H1 (cell line): ENCODE measurements around the gene CES3. TPM values are rescaled to one million over a fixed set of nuclear protein-coding genes. Genes with fewer than 3 reads are reported as not detected.

Experiments used
- ATF3 ChIP-seq: IDR thresholded peaks from 2 replicates; pipeline ENCODE4 v1.6.1; 2011; ENCODE audit warnings: low read depth, mild to moderate bottlenecking, low read length; ENCODE audit not compliant: insufficient read depth
- CHD7 ChIP-seq: fragments of 300-600 bp; sonication (generic); IDR thresholded peaks from 2 replicates; pipeline ENCODE4 v1.7.1; 2012; ENCODE audit warnings: low read length, moderate library complexity, mild to moderate bottlenecking, inconsistent platforms; ENCODE audit not compliant: insufficient replicate concordance
- CTCF ChIP-seq, 3 experiments: IDR thresholded peaks; 1 replicate in 2 of 3; 2 replicates in 1 of 3; pipeline versions ENCODE4 v1.5.1 to v1.6.1; 2011; ENCODE audit warnings: low read length in 3 of 3, mild to moderate bottlenecking in 3 of 3, inconsistent platforms in 2 of 3, low read depth in 1 of 3, moderate library complexity in 1 of 3; ENCODE audit not compliant: insufficient read depth in 1 of 3; ENCODE audit errors: control extremely low read depth in 1 of 3
- JUN ChIP-seq: IDR thresholded peaks from 2 replicates; pipeline ENCODE4 v1.6.1; 2011; ENCODE audit warnings: low read depth, mild to moderate bottlenecking, improper control_type of control experiment, low read length
- NRF1 ChIP-seq: IDR thresholded peaks from 2 replicates; pipeline ENCODE4 v1.6.1; 2011; ENCODE audit warnings: mild to moderate bottlenecking, low read depth, low read length, improper control_type of control experiment
- SIX5 ChIP-seq: IDR thresholded peaks from 2 replicates; pipeline ENCODE4 v1.6.1; 2011; ENCODE audit warnings: mild to moderate bottlenecking, low read depth, low read length
- SP1 ChIP-seq: IDR thresholded peaks from 2 replicates; pipeline ENCODE4 v1.6.1; 2011; ENCODE audit warnings: low read depth, low read length
- polyA plus RNA-seq, 7 experiments: library from polyadenylated mRNA; depleted of rRNA in 3 of 7; stranded (reverse) in 5 of 7; unstranded in 2 of 7; fragments of >200 nt in 5 of 7; fragments of 200-250 nt in 2 of 7; gene quantifications; 1 replicate in 5 of 7; 2 replicates in 1 of 7; 4 replicates in 1 of 7; pipeline versions ENCODE4 v1.2.1 to v1.2.3, GENCODE V29; 2011 to 2013; ENCODE audit warnings: missing spikeins in 2 of 7, mixed read lengths in 2 of 7
- total RNA-seq: library from RNA; stranded (reverse); fragmentation: NEBNext Ultra II Directional; extraction: Animal tissue kit (Norgen Biotek cat#: 25700); gene quantifications from 2 replicates; pipeline ENCODE4 v1.2.1, GENCODE V29; 2021

Gene CES3
- total and polyA plus RNA-seq, 2 of the 8 experiments (the other 6 are each of a cell fraction or from before 2014, with no cell fraction given), result 1.6 to 2.2 TPM

GRCh38 chr16:67017810-67018488, 56.9 kb downstream of the CES3 start (continued):
- TF ChIP-seq CHD7 (no peak), SIX5 (peak; percentile 36), NRF1 (no peak), ATF3 (0 out of 2 replicates have a peak, but pooled peaks have one; percentile 44), CTCF (IDR thresholded peaks at IDR 0.05; ENCODE audit: control extremely low read depth in 1 of 3, insufficient read depth in 1 of 3, low read depth in 1 of 3, low read length in 3 of 3) (peak; percentile 82 to 99 (median 89)), JUN (no peak), SP1 (peak; percentile 93)
